Right lobe of liver (tissue), 6 donors: Measurements from ENCODE around the gene MCM10. TPM values are rescaled to one million over a fixed set of nuclear protein-coding genes. Genes with fewer than 3 reads are reported as not detected.

ENCODE experiments used
- ATAC-seq, 4 donors: fragments of 200-7000 bp; cut with Tn5 transposase; one replicate each; pipeline ENCODE4 v1.9.1; 2020; ENCODE audit warnings: mild to moderate bottlenecking in 4 of 4, moderate library complexity in 4 of 4
- DNase-seq, 3 donors: peaks; one replicate each; pipeline ENCODE4 v3.0.0-alpha.2; 2020
- H3K27ac ChIP-seq, 3 donors: fragments of 200-600 bp; one replicate each; pipeline ENCODE4 v1.8.0; 2022
- H3K27me3 ChIP-seq, 2 donors: fragments of 200-600 bp; one replicate each; pipeline ENCODE4 v1.8.0; 2022
- H3K36me3 ChIP-seq, 4 donors: fragments of 200-600 bp; sonication (generic) in 1 of 4; one replicate each; pipeline versions ENCODE4 v1.5.1 to v1.8.0; 2017 to 2022; ENCODE audit warnings: control low read depth in 1 of 4
- H3K4me1 ChIP-seq, 4 donors: fragments of 200-600 bp; sonication (generic) in 1 of 4; one replicate each; pipeline versions ENCODE4 v1.5.1 to v1.8.0; 2017 to 2022; ENCODE audit warnings: control low read depth in 1 of 4
- H3K4me3 ChIP-seq, 3 donors: fragments of 200-600 bp; one replicate each; pipeline ENCODE4 v1.8.0; 2022
- H3K9me3 ChIP-seq, 4 donors: fragments of 200-600 bp; sonication (generic) in 1 of 4; one replicate each; pipeline versions ENCODE4 v1.5.1 to v1.8.0; 2017 to 2022; ENCODE audit warnings: control low read depth in 1 of 4
- CTCF ChIP-seq, 4 donors: fragments of 200-600 bp in 3 of 4; fragments of 450-650 bp in 1 of 4; IDR thresholded peaks; one replicate each; pipeline versions ENCODE4 v1.5.1 to v1.8.0; 2016 to 2022; ENCODE audit warnings: antibody characterized with exemption in 4 of 4, mild to moderate bottlenecking in 2 of 4
- POLR2A ChIP-seq: fragments of 450-650 bp; IDR thresholded peaks from one replicate; pipeline ENCODE4 v1.6.1; 2017; ENCODE audit warnings: antibody characterized with exemption, mild to moderate bottlenecking
- WGBS: methylation state at CpG from one replicate; pipeline ENCODE4 v1.1.6; 2018; ENCODE audit warnings: low coverage, low lambda C conversion rate; ENCODE audit not compliant: insufficient coverage; ENCODE audit errors: missing lambda C conversion rate; 5-methylcytosine and 5-hydroxymethylcytosine counted together
- intact Hi-C, 2 donors: fragments of 100-400 bp; cut with DNase I; formaldehyde crosslinking; loops; one replicate each; pipeline versions ENCODE4 v1.11.2 to v1.14.1; 2022
- total RNA-seq, 6 experiments: library from RNA; depleted of rRNA in 2 of 6; stranded (reverse); fragments of >200 nt in 2 of 6; fragmentation: NEBNext Ultra II Directional in 3 of 6; extraction: Animal tissue kit (Norgen Biotek cat#: 25700) in 3 of 6; gene quantifications; one replicate each; pipeline versions ENCODE4 v1.1.0 to v1.2.4, GENCODE V29; 2016 to 2023
- donor health status: DM: no; HTN: yes; CAD: no.
- donor health status: DM: no; HTN: no; CAD: no.
- donor health status: DM: no; HTN: no; CAD: no.
- donor health status: DM: no; HTN: yes; CAD: no.
- donor health status: DM: no; HTN: yes; CAD: no.

The MCM10 gene
- total RNA-seq, 6 experiments from 2014 or later: 0.05 to 6.4 (median 0.64) TPM; not detected in 1

GRCh38 chr10:13117841-13118783, 43.2 kb upstream of the MCM10 start:
- intact Hi-C loops: no loop called here

GRCh38 chr10:13118784-13119410, 42.5 kb upstream of the MCM10 start:
- TF ChIP-seq POLR2A: no peak
- no peak for TF ChIP-seq CTCF (IDR thresholded peaks at IDR 0.05)
- peaks cover 0 to 7% (median 5%) of the 10 kb centered on the region in 4 donors for H3K4me1 ChIP-seq
- no peaks in the 10 kb centered on the region for H3K9me3 ChIP-seq
- peaks cover 10 to 47% (median 28%) of the 10 kb centered on the region in 4 donors for H3K36me3 ChIP-seq
- H3K27me3 ChIP-seq: no peaks in the 10 kb centered on the region
- intact Hi-C loops: no loop called here
- no peak for DNase-seq
- no peak overlapping the region for H3K27ac ChIP-seq
- H3K4me3 ChIP-seq: no peak overlapping the region
- WGBS: 79% methylated on average over 3 of the region's 3 CpGs
- ATAC-seq: no peak

More at GRCh38 chr10:13117841-13118783, 43.2 kb upstream of the MCM10 start:
- DNase-seq (no peak), ATAC-seq (no peak)
- H3K4me3 ChIP-seq: no peak overlapping the region
- H3K27ac ChIP-seq: no peak overlapping the region
- peaks cover 4 to 47% (median 25%) of the 10 kb centered on the region in 4 donors for H3K36me3 ChIP-seq
- WGBS: 67% methylated on average over 13 of the region's 14 CpGs
- H3K4me1 ChIP-seq: peaks cover 0 to 7% (median 5%) of the 10 kb centered on the region in 4 donors
- no peaks in the 10 kb centered on the region for H3K9me3 ChIP-seq
- no peak for TF ChIP-seq POLR2A
- no peak for TF ChIP-seq CTCF (IDR thresholded peaks at IDR 0.05)
- no peaks in the 10 kb centered on the region for H3K27me3 ChIP-seq

GRCh38 chr10:13120786-13121499, 40.4 kb upstream of the MCM10 start:
- intact Hi-C loops: no loop called here
- H3K27ac ChIP-seq: no peak overlapping the region
- ATAC-seq (no peak), DNase-seq (no peak)
- H3K27me3 ChIP-seq: no peaks in the 10 kb centered on the region
- no peak overlapping the region for H3K4me3 ChIP-seq
- peaks cover 0 to 2% (median under 1%) of the 10 kb centered on the region in 4 donors for H3K4me1 ChIP-seq
- peaks cover 10 to 56% (median 34%) of the 10 kb centered on the region in 4 donors for H3K36me3 ChIP-seq
- WGBS: 84% methylated on average over 10 of the region's 10 CpGs
- H3K9me3 ChIP-seq: no peaks in the 10 kb centered on the region
- TF ChIP-seq CTCF (IDR thresholded peaks at IDR 0.05) (no peak), POLR2A (no peak)

- peak; percentile 46 to 81 (median 60) for ATAC-seq
- Histone ChIP-seq H3K36me3 (peaks cover 10 to 59% (median 32%) of the 10 kb centered on the region in 4 donors), H3K27me3 (no peaks in the 10 kb centered on the region), H3K4me1 (no peaks in the 10 kb centered on the region), H3K9me3 (no peaks in the 10 kb centered on the region), H3K4me3 (no peak overlapping the region), H3K27ac (no peak overlapping the region)
- WGBS: 13% methylated on average over 1 of the region's 1 CpG
- TF ChIP-seq CTCF (IDR thresholded peaks at IDR 0.05) (no peak), POLR2A (no peak)
- intact Hi-C loops: no loop called here
- peak in 1 of 3 donors; percentile 54 for DNase-seq
Measured at GRCh38 chr10:13121500-13121854, 39.9 kb upstream of the MCM10 start.
